K562 treated with DMSO at 1 percent for 48 hours (cell line): ENCODE results near the gene SLC46A1. TPM values are rescaled to one million over a fixed set of nuclear protein-coding genes. Genes with fewer than 3 reads are reported as not detected.

Experiments used
- total RNA-seq: library from RNA; unstranded; fragments of 300-600 nt; gene quantifications from 2 replicates; pipeline ENCODE4 v1.2.3, GENCODE V29; 2022; ENCODE audit warnings: low replicate concordance; ENCODE audit errors: extremely low read depth

Gene SLC46A1
- total RNA-seq = not detected in 2 replicates

DNA sequence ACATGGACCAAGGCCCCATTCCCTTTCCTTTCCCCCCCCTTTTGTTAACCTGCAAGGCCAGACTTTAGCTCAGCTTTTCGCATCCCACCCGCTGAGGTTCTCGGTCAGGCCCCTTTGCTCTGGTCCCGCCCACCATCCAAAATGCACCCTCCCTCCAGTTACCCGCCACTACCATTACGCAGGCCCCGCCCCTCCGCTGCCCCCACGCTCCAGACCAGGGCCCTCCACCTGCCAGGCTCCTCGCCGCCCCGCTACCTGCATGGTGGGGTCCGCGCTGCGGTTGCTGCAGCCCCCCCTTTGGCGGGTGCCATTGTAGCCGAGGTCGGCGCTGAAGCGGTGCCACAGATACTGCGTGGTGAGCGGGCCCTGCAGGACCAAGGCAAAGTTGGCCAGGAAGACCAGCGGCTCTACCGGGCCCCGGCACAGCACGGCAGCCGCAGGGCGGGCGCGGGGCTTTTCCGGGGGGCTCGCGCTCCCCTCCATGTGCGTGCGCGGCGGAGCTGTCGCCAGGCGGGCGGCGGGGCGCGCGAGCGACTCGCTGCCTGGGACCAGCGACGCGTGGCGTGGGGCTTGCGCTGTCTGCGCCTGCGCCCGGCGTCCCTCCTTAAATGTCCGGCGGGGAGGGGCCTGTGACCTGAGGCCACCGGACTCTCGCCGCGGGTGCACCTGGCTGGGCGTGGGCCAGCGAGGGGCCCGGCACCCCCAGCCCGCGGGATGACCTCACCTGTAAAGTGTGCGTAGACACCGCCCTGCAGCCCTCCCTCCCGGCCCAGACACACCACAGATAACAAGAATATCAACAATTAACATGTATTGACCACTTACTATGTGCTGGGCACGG, at the start of gene SLC46A1:
Gene SLC46A1, minus strand, starts transcription at position 581 of the 841 bp plus-strand sequence. Its CDS starts 98 bp downstream, at position 483.

DNA sequence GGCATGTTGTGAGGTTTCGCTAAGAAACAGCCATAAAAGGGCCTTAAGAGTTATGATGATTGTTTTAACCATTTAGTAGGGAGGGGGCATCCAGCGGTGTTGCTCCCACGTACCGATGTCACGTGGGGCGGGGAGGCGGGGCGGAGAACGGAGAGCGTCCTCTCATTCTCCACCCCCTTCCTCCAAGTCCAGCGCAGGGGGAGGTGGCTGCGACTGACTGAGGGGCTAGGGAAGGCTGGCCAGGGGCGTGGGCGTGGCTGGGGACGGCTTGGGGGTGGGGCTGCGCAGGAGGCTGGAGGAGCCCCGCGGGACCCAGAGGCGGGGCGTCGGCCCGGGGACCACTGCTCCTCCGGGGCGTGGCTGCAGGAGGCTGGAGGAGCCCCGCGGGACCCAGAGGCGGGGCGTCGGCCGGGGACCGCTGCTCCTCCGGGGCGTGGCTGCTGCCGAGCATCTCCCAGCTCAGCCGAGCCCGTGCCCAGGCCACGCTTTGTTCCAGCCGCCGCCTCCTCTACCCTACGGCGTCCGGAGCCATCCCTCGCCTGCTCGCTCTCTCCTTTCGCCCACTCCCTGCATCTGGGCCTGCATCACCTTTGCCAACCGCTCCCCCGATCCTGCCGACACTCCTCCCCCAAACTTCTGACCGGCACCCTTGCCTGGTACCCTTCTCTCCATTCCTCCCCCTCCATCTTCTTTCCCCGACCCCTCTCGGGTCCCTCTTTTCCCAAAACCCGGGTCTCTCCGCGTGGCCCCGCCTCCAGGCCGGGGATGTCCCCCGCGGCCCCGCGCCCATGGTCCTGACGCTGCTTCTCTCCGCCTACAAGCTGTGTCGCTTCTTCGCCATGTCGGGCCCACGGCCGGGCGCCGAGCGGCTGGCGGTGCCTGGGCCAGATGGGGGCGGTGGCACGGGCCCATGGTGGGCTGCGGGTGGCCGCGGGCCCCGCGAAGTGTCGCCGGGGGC, 34.5 kb downstream of the SLC46A1 start, which contains the start of gene SARM1:
Gene SARM1, plus strand, starts transcription at position 450 of the 958 bp plus-strand sequence. Its CDS starts 339 bp downstream, at position 789.

DNA sequence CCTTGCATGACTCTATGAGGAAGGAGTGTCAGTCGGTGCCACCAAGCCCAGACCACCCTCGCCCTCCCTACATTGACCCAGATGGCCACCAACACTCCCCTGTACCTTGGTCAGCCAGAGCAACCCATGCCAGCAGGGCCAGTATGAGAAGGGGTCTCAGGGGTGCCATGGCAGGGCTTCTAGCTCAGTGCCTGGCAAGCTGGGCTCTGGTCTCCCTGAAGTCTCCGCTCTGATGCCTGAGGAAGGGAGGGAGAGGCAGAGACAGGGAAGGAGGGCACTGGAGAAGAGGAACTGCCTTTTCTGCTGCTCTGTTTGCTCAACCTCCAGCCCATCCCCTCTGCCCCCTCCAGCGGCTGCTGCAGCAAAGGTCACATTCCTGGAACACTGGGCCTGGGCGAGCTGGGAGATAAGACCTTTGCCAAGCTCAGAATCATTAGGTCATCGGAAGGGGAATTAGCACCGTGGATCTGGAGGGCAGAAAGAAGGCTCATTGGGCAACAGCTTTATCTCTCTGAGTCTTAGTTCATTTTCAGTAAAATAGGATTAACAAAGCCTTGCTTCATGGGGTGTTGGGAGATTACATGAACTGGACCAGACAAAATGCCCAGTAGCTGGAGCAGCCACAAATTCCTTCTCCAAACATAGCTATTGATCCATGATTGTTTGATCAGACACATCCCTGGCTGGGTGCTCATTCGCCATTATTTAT, 35.8 kb downstream of the SLC46A1 start, which contains the start of gene VTN:
Gene VTN, minus strand, starts transcription at position 273 of the 709 bp plus-strand sequence. Its CDS starts 104 bp downstream, at position 169.

DNA sequence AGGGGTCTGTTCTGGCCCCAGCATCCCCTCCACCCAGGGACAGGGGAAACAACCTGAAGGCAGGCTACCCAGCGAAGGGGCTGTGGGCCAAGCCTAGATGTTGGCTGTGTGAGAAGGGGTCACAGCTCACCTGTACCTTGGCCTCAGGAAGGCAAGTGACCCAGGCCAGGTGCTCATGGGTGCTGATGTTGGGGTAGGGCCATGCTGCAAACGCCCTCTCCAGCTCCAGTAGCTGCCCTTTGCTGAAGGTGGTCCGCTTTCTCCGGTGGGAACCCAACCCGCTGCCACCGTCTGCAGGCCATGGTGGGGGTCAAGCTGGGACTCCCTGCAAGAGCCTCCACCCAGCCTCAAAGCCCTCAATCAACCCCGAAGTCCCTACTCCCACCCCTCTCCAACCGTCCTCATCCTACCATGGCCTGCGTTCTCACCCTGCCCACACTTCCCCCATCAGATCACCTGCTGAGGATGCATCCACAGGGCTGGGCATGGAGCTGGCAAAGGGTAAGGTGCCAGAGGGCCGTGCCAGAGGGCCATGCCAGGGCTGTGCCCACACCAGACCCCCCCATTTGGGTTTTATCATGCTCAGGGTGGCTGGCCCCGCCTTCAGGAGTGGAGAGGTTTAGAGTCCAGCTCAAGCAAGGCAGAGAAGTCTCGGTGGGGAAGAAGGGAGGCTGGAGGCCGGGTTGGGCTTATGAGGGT, 41.2 kb downstream of the SLC46A1 start, which contains the start of gene SEBOX:
Gene SEBOX, minus strand, starts transcription at position 535 of the 699 bp plus-strand sequence. Its CDS starts 48 bp downstream, at position 487.

DNA sequence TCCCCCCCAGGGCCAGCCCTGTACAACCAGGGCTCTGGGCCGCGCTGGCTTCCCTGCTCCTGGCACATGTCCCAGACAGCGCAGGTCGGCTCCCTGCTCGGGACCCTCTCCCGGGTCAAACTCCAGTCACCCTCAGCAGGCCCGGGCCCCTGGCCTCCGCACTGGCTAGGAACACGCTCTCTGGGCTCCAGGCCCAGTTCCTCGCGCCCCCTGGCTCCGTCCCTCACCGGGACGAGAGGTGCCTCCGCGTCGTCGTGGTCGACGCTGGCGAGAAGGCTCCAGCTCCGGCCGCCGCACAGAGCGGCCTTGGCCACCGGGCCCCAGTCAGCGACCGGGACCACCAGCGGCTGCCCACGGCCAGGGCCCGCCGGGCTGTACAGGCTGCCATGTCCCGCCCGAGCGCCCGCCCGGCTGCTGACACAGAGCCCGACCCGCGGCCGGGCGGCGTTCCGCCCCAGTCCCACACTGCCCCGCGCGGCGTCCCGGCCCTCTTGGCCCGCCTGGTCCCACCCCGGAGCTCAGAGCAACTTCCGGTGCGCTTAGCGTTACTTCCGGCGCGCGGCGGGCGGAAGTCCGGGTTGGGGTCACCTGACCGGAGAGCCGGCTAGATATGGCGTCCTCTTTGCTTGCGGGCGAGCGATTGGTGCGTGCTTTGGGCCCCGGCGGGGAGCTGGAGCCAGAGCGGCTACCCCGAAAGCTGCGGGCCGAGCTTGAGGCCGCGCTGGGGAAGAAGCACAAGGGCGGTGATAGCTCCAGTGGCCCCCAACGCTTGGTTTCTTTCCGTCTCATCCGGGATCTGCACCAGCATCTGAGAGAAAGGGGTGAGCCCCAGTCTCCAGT, 48.7 kb downstream of the SLC46A1 start, which contains the start of gene POLDIP2:
Gene POLDIP2, minus strand, starts transcription at position 467 of the 840 bp plus-strand sequence. Its CDS starts 79 bp downstream, at position 388.

Other genes with a start within 250 kb of the SLC46A1 start
- gene TMEM97, start 87.0 kb downstream of the SLC46A1 start, total RNA-seq = not detected in 2 replicates
- gene IFT20, start 70.7 kb downstream of the SLC46A1 start, total RNA-seq = not detected in 2 replicates
- gene TNFAIP1, start 70.5 kb downstream of the SLC46A1 start, total RNA-seq = not detected in 2 replicates
- not detected in 2 replicates for gene POLDIP2, start 48.7 kb downstream of the SLC46A1 start, total RNA-seq
- gene SEBOX, start 41.0 kb downstream of the SLC46A1 start, total RNA-seq = not detected in 2 replicates
- not detected in 2 replicates for gene VTN, start 35.9 kb downstream of the SLC46A1 start, total RNA-seq
- gene SARM1, start 34.5 kb downstream of the SLC46A1 start, total RNA-seq = not detected in 2 replicates
- gene SLC13A2, start 67.4 kb upstream of the SLC46A1 start, total RNA-seq = not detected in 2 replicates
- not detected in 2 replicates for gene FOXN1, start 100.1 kb upstream of the SLC46A1 start, total RNA-seq
- not detected in 2 replicates for gene UNC119, start 146.4 kb upstream of the SLC46A1 start, total RNA-seq
- gene PIGS, start 165.3 kb upstream of the SLC46A1 start, total RNA-seq = not detected in 2 replicates
- not detected in 2 replicates for gene ALDOC, start 170.7 kb upstream of the SLC46A1 start, total RNA-seq
- gene SPAG5, start 192.8 kb upstream of the SLC46A1 start, total RNA-seq = not detected in 2 replicates
- gene RSKR, start 208.0 kb upstream of the SLC46A1 start, total RNA-seq = not detected in 2 replicates
- 500 TPM in 1 of 2 replicates, not detected in the other for gene BLTP2, start 238.9 kb upstream of the SLC46A1 start, total RNA-seq